Liver (tissue), 9 donors: Measurements from ENCODE around the gene PLPP4. TPM values are rescaled to one million over a fixed set of nuclear protein-coding genes. Genes with fewer than 3 reads are reported as not detected.

Source experiments
- DNase-seq: peaks from one replicate; pipeline ENCODE4 v3.0.0-alpha.2; 2017; ENCODE audit warnings: low spot score
- H3K27ac ChIP-seq, 2 donors: one replicate each; pipeline ENCODE4 v1.7.0; 2013; ENCODE audit warnings: inconsistent platforms in 2 of 2, low read length in 2 of 2, control low read depth in 1 of 2, low read depth in 1 of 2, mild to moderate bottlenecking in 1 of 2
- H3K27me3 ChIP-seq, 4 donors: one replicate each; pipeline versions ENCODE4 v1.6.1 to v1.7.0; 2013; ENCODE audit warnings: low read length in 3 of 4, inconsistent platforms in 1 of 4, mild to moderate bottlenecking in 1 of 4, moderate library complexity in 1 of 4; ENCODE audit not compliant: control insufficient read depth in 4 of 4, insufficient read depth in 4 of 4
- H3K36me3 ChIP-seq, 4 donors: one replicate each; pipeline versions ENCODE4 v1.6.1 to v1.7.0; 2013; ENCODE audit warnings: low read length in 3 of 4, mild to moderate bottlenecking in 3 of 4, low read depth in 1 of 4, moderate library complexity in 1 of 4; ENCODE audit not compliant: control insufficient read depth in 4 of 4, insufficient read depth in 3 of 4
- H3K4me1 ChIP-seq, 4 donors: one replicate each; pipeline versions ENCODE4 v1.6.1 to v1.7.0; 2013; ENCODE audit warnings: low read length in 3 of 4, mild to moderate bottlenecking in 3 of 4, moderate library complexity in 1 of 4; ENCODE audit not compliant: control insufficient read depth in 4 of 4, insufficient read depth in 4 of 4
- H3K4me3 ChIP-seq, 3 donors: one replicate each; pipeline versions ENCODE4 v1.6.1 to v1.7.0; 2013; ENCODE audit warnings: low read length in 3 of 3, control low read depth in 1 of 3, low read depth in 1 of 3, mild to moderate bottlenecking in 1 of 3
- H3K9ac ChIP-seq, 2 donors: one replicate each; pipeline ENCODE4 v1.7.0; 2013; ENCODE audit warnings: low read length in 2 of 2, mild to moderate bottlenecking in 2 of 2, moderate library complexity in 2 of 2, control low read depth in 1 of 2, low read depth in 1 of 2
- H3K9me3 ChIP-seq, 4 donors: one replicate each; pipeline versions ENCODE4 v1.6.1 to v1.7.0; 2013; ENCODE audit warnings: low read length in 3 of 4; ENCODE audit not compliant: control insufficient read depth in 4 of 4
- EGR1 ChIP-seq, 2 donors: IDR thresholded peaks; 2 replicates each; pipeline ENCODE4 v1.6.1; 2016 to 2018; ENCODE audit warnings: antibody characterized with exemption in 2 of 2, low read depth in 2 of 2
- GABPA ChIP-seq, 2 donors: IDR thresholded peaks in 1 of 2; conservative IDR thresholded peaks in 1 of 2; 2 replicates each; pipeline ENCODE4 v1.6.1; 2016; ENCODE audit warnings: antibody characterized with exemption in 2 of 2, mild to moderate bottlenecking in 1 of 2, moderate library complexity in 1 of 2
- HNF4A ChIP-seq, 2 donors: conservative IDR thresholded peaks; 2 replicates each; pipeline ENCODE4 v1.6.1; 2016; ENCODE audit warnings: antibody characterized with exemption in 2 of 2, mild to moderate bottlenecking in 2 of 2
- HNF4G ChIP-seq: IDR thresholded peaks from 2 replicates; pipeline ENCODE4 v1.6.1; 2016; ENCODE audit warnings: antibody characterized with exemption
- JUND ChIP-seq, 2 donors: IDR thresholded peaks; 2 replicates each; pipeline ENCODE4 v1.6.1; 2016; ENCODE audit warnings: antibody characterized with exemption in 2 of 2
- MAX ChIP-seq: IDR thresholded peaks from 2 replicates; pipeline ENCODE4 v1.6.1; 2016; ENCODE audit warnings: antibody characterized with exemption
- NR2F2 ChIP-seq: IDR thresholded peaks from 2 replicates; pipeline ENCODE4 v1.6.1; 2016; ENCODE audit warnings: antibody characterized with exemption
- REST ChIP-seq: IDR thresholded peaks from 2 replicates; pipeline ENCODE4 v1.6.1; 2016; ENCODE audit warnings: antibody characterized with exemption, mild to moderate bottlenecking
- RXRA ChIP-seq, 2 donors: IDR thresholded peaks; 2 replicates each; pipeline ENCODE4 v1.6.1; 2017 to 2018; ENCODE audit warnings: antibody characterized with exemption in 2 of 2, mild to moderate bottlenecking in 1 of 2
- SP1 ChIP-seq: IDR thresholded peaks from 2 replicates; pipeline ENCODE4 v1.6.1; 2018; ENCODE audit warnings: antibody characterized with exemption, mild to moderate bottlenecking
- TAF1 ChIP-seq: conservative IDR thresholded peaks from 2 replicates; pipeline ENCODE4 v1.6.1; 2016; ENCODE audit warnings: antibody characterized with exemption, mild to moderate bottlenecking
- ZBTB33 ChIP-seq: IDR thresholded peaks from 2 replicates; pipeline ENCODE4 v1.6.1; 2016; ENCODE audit warnings: antibody characterized with exemption
- WGBS: extraction: QIAGEN DNeasy Blood & Tissue Kit; methylation state at CpG from one replicate; pipeline ENCODE4 v1.1.7; 2013; 5-methylcytosine and 5-hydroxymethylcytosine counted together
- polyA plus RNA-seq, 2 donors: library from polyadenylated mRNA; stranded (reverse) in 1 of 2; unstranded in 1 of 2; fragments of 200-250 nt in 1 of 2; fragments of >200 nt in 1 of 2; fragmentation: Nextera tagmentation in 1 of 2; extraction: Ambion mirVana in 1 of 2; gene quantifications; one replicate each; pipeline versions ENCODE4 v1.2.1 to v1.2.3, GENCODE V29; 2013 to 2015
- total RNA-seq, 2 donors: library from RNA; depleted of rRNA; stranded (reverse); fragments of >200 nt; gene quantifications; one replicate each; pipeline ENCODE4 v1.2.3, GENCODE V29; 2014
- TF ChIP-seq, protein P1 (sequence below): IDR thresholded peaks from 2 replicates; pipeline ENCODE4 v1.6.1; 2016; ENCODE audit warnings: antibody characterized with exemption
- donor health status: healthy.
- donor health status: healthy.
- donor health status: healthy.
- donor health status: healthy.
- donor health status: healthy.

The PLPP4 gene
- total and polyA plus RNA-seq, 4 donors = 0.14 to 2.8 (median 0.93) TPM

GRCh38 chr10:120606051-120606764 is 149.2 kb downstream of the PLPP4 start (continued):
- TF ChIP-seq REST = no peak
- no peak for TF ChIP-seq RXRA (IDR thresholded peaks at IDR 0.05)

DNA sequence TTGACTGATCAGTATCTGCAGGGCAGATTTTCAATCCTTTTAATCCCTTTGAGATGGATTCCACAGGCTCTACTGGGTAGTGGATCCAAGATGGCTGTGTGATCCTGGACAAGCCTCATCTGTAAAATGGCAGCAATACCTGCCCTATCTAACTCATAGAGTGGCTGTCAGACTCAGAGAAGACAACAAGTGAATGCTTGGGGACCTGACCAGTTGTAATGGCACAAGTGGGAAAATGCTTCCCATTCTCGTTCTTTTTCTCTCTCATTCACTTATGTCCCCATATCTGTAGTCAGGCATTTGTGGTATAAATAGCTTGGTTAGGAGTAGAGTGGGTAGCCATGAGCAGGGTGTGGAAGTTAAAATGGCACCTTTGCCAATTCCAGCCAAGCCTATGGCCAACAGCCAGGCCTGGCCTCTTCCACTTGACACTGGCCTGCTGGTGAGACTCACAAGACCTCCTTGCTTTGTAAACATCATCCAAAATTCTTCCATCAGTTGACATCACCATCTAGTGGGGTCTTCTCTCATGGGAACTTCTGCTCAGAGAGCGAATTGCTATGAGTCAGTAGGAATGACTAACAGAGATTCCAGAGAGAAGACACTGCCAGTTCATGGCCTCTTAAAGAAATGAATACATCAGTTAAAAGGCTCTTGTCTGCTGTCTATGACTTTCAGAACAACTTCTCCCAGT is 150.1 kb downstream of the PLPP4 start:
- Histone ChIP-seq H3K27ac (no peak overlapping the region), H3K9ac (no peak overlapping the region), H3K4me1 (no peaks in the 10 kb centered on the region), H3K36me3 (no peaks in the 10 kb centered on the region), H3K27me3 (peaks cover 0 to 4% (median 1%) of the 10 kb centered on the region in 4 donors), H3K9me3 (peaks cover 0 to 3% (median 1%) of the 10 kb centered on the region in 4 donors), H3K4me3 (no peak overlapping the region)
- no peak for TF ChIP-seq SP1
- TF ChIP-seq NR2F2 = no peak
- no peak for TF ChIP-seq HNF4A (conservative IDR thresholded peaks at IDR 0.05)
- TF ChIP-seq MAX = no peak
- TF ChIP-seq REST = no peak
- TF ChIP-seq JUND (IDR thresholded peaks at IDR 0.05) = no peak
- no peak for TF ChIP-seq HNF4G
- TF ChIP-seq, protein P1, sequence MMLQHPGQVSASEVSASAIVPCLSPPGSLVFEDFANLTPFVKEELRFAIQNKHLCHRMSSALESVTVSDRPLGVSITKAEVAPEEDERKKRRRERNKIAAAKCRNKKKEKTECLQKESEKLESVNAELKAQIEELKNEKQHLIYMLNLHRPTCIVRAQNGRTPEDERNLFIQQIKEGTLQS = no peak
- no peak for TF ChIP-seq EGR1 (IDR thresholded peaks at IDR 0.05; ENCODE audit: low read depth in 2 of 2)
- TF ChIP-seq TAF1 = no peak
- TF ChIP-seq GABPA (IDR thresholded peaks at IDR 0.05 in 1 of 2, conservative IDR thresholded peaks at IDR 0.05 in 1 of 2) = no peak
- TF ChIP-seq ZBTB33 = no peak
- WGBS = 82% methylated on average over 2 of the region's 2 CpGs
- DNase-seq = peak; percentile 5
